IMR-90 (cell line): ENCODE data around the gene SLC45A2. TPM values are rescaled to one million over a fixed set of nuclear protein-coding genes. Genes with fewer than 3 reads are reported as not detected.

ENCODE experiments used
- ATAC-seq: fragments of 200-7000 bp; cut with Tn5 transposase; 2 replicates; pipeline ENCODE4 v1.9.1; 2020; ENCODE audit warnings: low read depth, mild to moderate bottlenecking, moderate library complexity
- BruUV-seq: library from RNA; stranded (reverse); fragments of 400-500 nt; replicated peaks from 2 replicates; lab custom pipeline; 2021; lab: Mats Ljungman, UMichigan
- CTCF ChIA-PET: fragments of 300-600 bp; formaldehyde crosslinking; extraction: SDS; loops from one replicate; lab custom pipeline; 2021; ENCODE audit warnings: antibody characterized with exemption; lab: Yijun Ruan, JAX
- POLR2A ChIA-PET: fragments of 300-600 bp; sonication (Branson Sonifier 250); formaldehyde crosslinking; loops from one replicate; lab custom pipeline; 2022; ENCODE audit warnings: antibody characterized with exemption; ENCODE audit not compliant: unreplicated experiment; lab: Charles Lee
- DNase-seq: peaks from one replicate; pipeline ENCODE4 v3.0.0; 2013
- H2AFZ ChIP-seq: replicated peaks from 2 replicates; pipeline ENCODE3; 2013; ENCODE audit warnings: low read length, mild to moderate bottlenecking; ENCODE audit not compliant: poor library complexity
- H2AK5ac ChIP-seq: 2 replicates; pipeline ENCODE4 v1.6.1; 2013; ENCODE audit warnings: low read depth, low read length, inconsistent platforms
- H2AK9ac ChIP-seq: replicated peaks from 2 replicates; pipeline ENCODE3; 2013; ENCODE audit warnings: mild to moderate bottlenecking, low read depth, low read length, moderate library complexity; ENCODE audit not compliant: poor library complexity
- H2BK120ac ChIP-seq: 2 replicates; pipeline ENCODE4 v1.6.1; 2013; ENCODE audit warnings: low read depth, low read length, inconsistent platforms
- H2BK15ac ChIP-seq: 3 replicates; pipeline ENCODE4 v1.6.1; 2013; ENCODE audit warnings: low read depth, low read length, inconsistent platforms
- H2BK20ac ChIP-seq: 2 replicates; pipeline ENCODE4 v1.6.1; 2013; ENCODE audit warnings: low read depth, mild to moderate bottlenecking, inconsistent platforms, low read length, moderate library complexity
- H2BK5ac ChIP-seq: 2 replicates; pipeline ENCODE4 v1.6.1; 2013; ENCODE audit warnings: mild to moderate bottlenecking, low read depth, low read length, inconsistent platforms; ENCODE audit not compliant: poor library complexity, severe bottlenecking
- H3K14ac ChIP-seq: replicated peaks from 2 replicates; pipeline ENCODE4 v1.6.1; 2013; ENCODE audit warnings: low read depth, low read length, inconsistent platforms
- H3K18ac ChIP-seq: 2 replicates; pipeline ENCODE4 v1.6.1; 2013; ENCODE audit warnings: low read depth, low read length, control low read depth
- H3K23ac ChIP-seq: 2 replicates; pipeline ENCODE4 v1.6.1; 2013; ENCODE audit warnings: low read depth, low read length, inconsistent platforms
- H3K27ac ChIP-seq: 2 replicates; pipeline ENCODE4 v1.5.1; 2013; ENCODE audit warnings: mild to moderate bottlenecking, control low read depth, low read length; ENCODE audit not compliant: insufficient read depth
- H3K27me3 ChIP-seq: 2 replicates; pipeline ENCODE4 v1.6.1; 2013; ENCODE audit warnings: low read length; ENCODE audit not compliant: control insufficient read depth, insufficient read depth
- H3K36me3 ChIP-seq: 2 replicates; pipeline ENCODE4 v1.6.1; 2013; ENCODE audit warnings: low read length, mixed read lengths; ENCODE audit not compliant: control insufficient read depth, insufficient read depth
- H3K4ac ChIP-seq: 2 replicates; pipeline ENCODE4 v1.6.1; 2013; ENCODE audit warnings: low read depth, low read length, inconsistent platforms
- H3K4me1 ChIP-seq: 2 replicates; pipeline ENCODE4 v1.6.1; 2013; ENCODE audit warnings: low read length, mixed read lengths; ENCODE audit not compliant: control insufficient read depth, insufficient read depth
- H3K4me2 ChIP-seq: 2 replicates; pipeline ENCODE4 v1.6.1; 2013; ENCODE audit warnings: low read depth, mild to moderate bottlenecking, control low read depth, low read length, moderate library complexity
- H3K4me3 ChIP-seq: 2 replicates; pipeline ENCODE4 v1.5.1; 2013; ENCODE audit warnings: low read depth, mild to moderate bottlenecking, control low read depth, low read length, moderate library complexity; ENCODE audit not compliant: insufficient read depth
- H3K56ac ChIP-seq: 2 replicates; pipeline ENCODE4 v1.6.1; 2013; ENCODE audit warnings: low read length, inconsistent platforms; ENCODE audit not compliant: insufficient read depth; ENCODE audit errors: extremely low read depth
- H3K79me1 ChIP-seq, 2 experiments: 2 replicates each; pipeline ENCODE4 v1.6.1; 2013; ENCODE audit warnings: low read length in 2 of 2, inconsistent platforms in 1 of 2, low read depth in 1 of 2
- H3K9ac ChIP-seq: 2 replicates; pipeline ENCODE4 v1.6.1; 2013; ENCODE audit warnings: low read depth, low read length, control low read depth
- H3K9me1 ChIP-seq: 2 replicates; pipeline ENCODE4 v1.6.1; 2013; ENCODE audit warnings: low read length, inconsistent platforms; ENCODE audit not compliant: insufficient read depth
- H3K9me3 ChIP-seq: 2 replicates; pipeline ENCODE4 v1.6.1; 2013; ENCODE audit warnings: low read length; ENCODE audit not compliant: control insufficient read depth, insufficient read depth
- H4K20me1 ChIP-seq: 2 replicates; pipeline ENCODE4 v1.6.1; 2013; ENCODE audit warnings: low read length, inconsistent platforms; ENCODE audit not compliant: insufficient read depth
- H4K5ac ChIP-seq: 2 replicates; pipeline ENCODE4 v1.6.1; 2013; ENCODE audit warnings: mild to moderate bottlenecking, low read depth, low read length, control low read depth
- H4K8ac ChIP-seq, 2 experiments: 2 replicates each; pipeline ENCODE4 v1.6.1; 2013; ENCODE audit warnings: low read depth in 2 of 2, low read length in 2 of 2, control low read depth in 1 of 2, inconsistent platforms in 1 of 2
- H4K91ac ChIP-seq: 2 replicates; pipeline ENCODE4 v1.6.1; 2013; ENCODE audit warnings: low read depth, low read length, inconsistent platforms; ENCODE audit not compliant: insufficient read depth
- MAFK ChIP-seq: IDR thresholded peaks from 2 replicates; pipeline ENCODE4 v1.6.1; 2012; ENCODE audit warnings: low read depth, low read length, improper control_type of control experiment
- MXI1 ChIP-seq: IDR thresholded peaks from 2 replicates; pipeline ENCODE4 v1.6.1; 2012; ENCODE audit warnings: low read depth, mild to moderate bottlenecking, low read length, moderate library complexity, borderline replicate concordance
- POLR2A ChIP-seq: IDR thresholded peaks from 2 replicates; pipeline ENCODE4 v1.6.1; 2012; ENCODE audit warnings: mild to moderate bottlenecking, low read depth, low read length
- RAD21 ChIP-seq: IDR thresholded peaks from 2 replicates; pipeline ENCODE4 v1.6.1; 2012; ENCODE audit warnings: low read length, improper control_type of control experiment
- WGBS, 2 experiments: methylation state at CpG; one replicate each; pipeline versions ENCODE4 v1.1.5 to v1.1.7; 2013; ENCODE audit warnings: missing lambda C conversion rate in 2 of 2; ENCODE audit not compliant: insufficient read length in 1 of 2; ENCODE audit errors: extremely low coverage in 2 of 2; 5-methylcytosine and 5-hydroxymethylcytosine counted together
- dilution Hi-C: fragments of 300-500 bp; cut with HindIII; formaldehyde crosslinking; loops from one replicate; pipeline ENCODE4 v1.14.3; 2018; ENCODE audit warnings: low sequenced_read_pairs; ENCODE audit not compliant: unreplicated experiment
- in situ Hi-C: fragments of 300-500 bp; cut with MboI; formaldehyde crosslinking; loops from 3 replicates; pipeline ENCODE4 v1.14.3; 2019; ENCODE audit warnings: low sequenced_read_pairs, inconsistent platforms, mixed read lengths
- intact Hi-C: fragments of 100-400 bp; cut with micrococcal nuclease; formaldehyde crosslinking; loops from 2 replicates; pipeline ENCODE4 v1.10.0; 2022
- polyA plus RNA-seq, 3 experiments: library from polyadenylated mRNA; depleted of rRNA; stranded (reverse); fragments of >200 nt; gene quantifications; 2 replicates each; pipeline ENCODE4 v1.2.3, GENCODE V29; 2012; ENCODE audit warnings: low replicate concordance in 1 of 3
- total RNA-seq: library from RNA; depleted of rRNA; stranded (reverse); fragments of >200 nt; gene quantifications from 2 replicates; pipeline ENCODE4 v1.2.3, GENCODE V29; 2012
- TF ChIP-seq, protein P1 (sequence below): fragments of 150-350 bp; IDR thresholded peaks from 2 replicates; pipeline ENCODE4 v1.6.1; 2017; ENCODE audit warnings: mild to moderate bottlenecking, antibody characterized with exemption, low read length, low read depth

Gene SLC45A2
- total and polyA plus RNA-seq, 2 of the 4 experiments (the other 2 are of a cell fraction), result 0.07 TPM; not detected in 1

DNA sequence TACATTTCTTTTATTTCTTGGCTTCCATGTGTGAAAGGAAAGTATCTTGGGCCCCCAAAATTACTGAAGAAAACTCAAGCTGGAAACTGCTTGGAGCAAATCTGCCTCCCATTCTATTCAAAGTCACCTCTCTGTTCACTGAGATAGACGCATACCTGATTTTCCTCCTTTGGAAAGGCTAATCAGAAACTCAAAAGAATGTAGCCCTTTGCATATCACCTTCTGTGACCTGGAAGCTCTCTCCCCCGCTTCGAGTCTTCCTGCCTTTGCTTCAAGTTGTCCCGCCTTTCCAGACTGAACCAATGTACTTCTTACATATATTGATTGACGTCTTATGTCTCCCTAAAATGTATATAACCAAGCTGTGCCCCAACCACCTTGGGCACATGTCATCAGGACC is 53.4 kb downstream of the SLC45A2 start:
- ChIA-PET CTCF (no interaction called here), POLR2A (no interaction called here)
- no TSS peak for BruUV-seq
- Histone ChIP-seq H4K5ac (no peak overlapping the region), H4K91ac (no peak overlapping the region), H3K18ac (no peak overlapping the region), H2AK9ac (no peak overlapping the region), H2BK120ac (no peak overlapping the region), H2BK20ac (no peak overlapping the region), H3K9me3 (no peaks in the 10 kb centered on the region), H3K23ac (no peak overlapping the region), H3K4me1 (no peaks in the 10 kb centered on the region), H4K20me1 (no peaks in the 10 kb centered on the region; the same call in 1 of the 2 replicates), H3K4ac (no peak overlapping the region), H2AK5ac (no peak overlapping the region), H3K9ac (no peak overlapping the region), H3K4me2 (no peak overlapping the region), H2AFZ (no peak overlapping the region), H3K79me1 (no peaks in the 10 kb centered on the region), H3K4me3 (no peak overlapping the region), H2BK5ac (no peak overlapping the region), H3K27ac (no peak overlapping the region), H3K56ac (no peak overlapping the region), H3K36me3 (no peaks in the 10 kb centered on the region), H3K27me3 (no peaks in the 10 kb centered on the region), H4K8ac (no peak overlapping the region), H2BK15ac (no peak overlapping the region), H3K9me1 (no peaks in the 10 kb centered on the region), H3K14ac (no peak overlapping the region)
- WGBS, 2 experiments, result 88% methylated on average over 2 of the region's 5 CpGs; no CpG with 5 or more reads in 1 of the 2 experiments
- intact Hi-C loops (loop anchor here (5.0 to 10.0 kb wide), 3 partner anchors 124 to 459 kb away; no protein-coding TSS in a partner anchor), dilution Hi-C loops (no loop called here), in situ Hi-C loops (loop anchor here (5.0 kb wide), 1 partner anchor 464 kb away; no protein-coding TSS in a partner anchor)
- DNase-seq (no peak), ATAC-seq (no peak)
- no peak for TF ChIP-seq POLR2A
- no peak for TF ChIP-seq RAD21
- no peak for TF ChIP-seq MAFK
- TF ChIP-seq, protein P1, sequence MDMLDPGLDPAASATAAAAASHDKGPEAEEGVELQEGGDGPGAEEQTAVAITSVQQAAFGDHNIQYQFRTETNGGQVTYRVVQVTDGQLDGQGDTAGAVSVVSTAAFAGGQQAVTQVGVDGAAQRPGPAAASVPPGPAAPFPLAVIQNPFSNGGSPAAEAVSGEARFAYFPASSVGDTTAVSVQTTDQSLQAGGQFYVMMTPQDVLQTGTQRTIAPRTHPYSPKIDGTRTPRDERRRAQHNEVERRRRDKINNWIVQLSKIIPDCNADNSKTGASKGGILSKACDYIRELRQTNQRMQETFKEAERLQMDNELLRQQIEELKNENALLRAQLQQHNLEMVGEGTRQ, result no peak
- TF ChIP-seq MXI1, result no peak
